K562 (cell line): ENCODE measurements around the gene MAD1L1. TPM values are rescaled to one million over a fixed set of nuclear protein-coding genes. Genes with fewer than 3 reads are reported as not detected.

Experiments
- ATAC-seq: fragments of 200-7000 bp; cut with Tn5 transposase; 3 replicates; pipeline ENCODE4 v1.9.1; 2020; ENCODE audit warnings: moderate library complexity
- BruUV-seq: library from RNA; stranded (reverse); fragments of 400-500 nt; replicated peaks from 2 replicates; lab custom pipeline; 2021; lab: Mats Ljungman, UMichigan
- CTCF ChIA-PET: fragments of 300-600 bp; formaldehyde crosslinking; extraction: SDS; loops from one replicate; lab custom pipeline; 2021; ENCODE audit warnings: low intra/inter-chr PET ratio; lab: Yijun Ruan, JAX
- POLR2A ChIA-PET: fragments of 300-600, 350-650 bp; sonication (Branson Sonifier 250); formaldehyde crosslinking; extraction: SDS; loops from one replicate; lab custom pipeline; 2021; ENCODE audit warnings: antibody characterized with exemption, inconsistent platforms; lab: Yijun Ruan, JAX
- DNase-seq, 4 experiments: peaks; one replicate each; pipeline versions ENCODE4 v3.0.0 to v3.0.0-alpha.2; 2011 to 2018; ENCODE audit warnings: low spot score in 3 of 4, mixed read lengths in 3 of 4; ENCODE audit errors: extremely low read depth in 1 of 4
- FAIRE-seq: peaks from 2 replicates; lab custom pipeline; 2011; peaks lifted over from hg19 to GRCh38; lab: Jason Lieb, UNC
- H2AFZ ChIP-seq: 2 replicates; pipeline ENCODE4 v1.6.0; 2011; ENCODE audit warnings: low read depth, low read length, control low read depth, inconsistent platforms
- H3K27ac ChIP-seq: fragments of 200-600 bp; 3 replicates; pipeline ENCODE4 v1.8.0; 2011; ENCODE audit warnings: low read depth, mild to moderate bottlenecking, control low read depth, inconsistent platforms, low read length, moderate library complexity, mixed read lengths; ENCODE audit errors: extremely low read depth
- H3K27me3 ChIP-seq, 2 experiments: fragments of 300-600 bp in 1 of 2; 2 replicates in 1 of 2; 3 replicates in 1 of 2; pipeline versions ENCODE4 v1.6.0 to v1.8.0; 2011; ENCODE audit warnings: inconsistent platforms in 2 of 2, low read length in 2 of 2, mild to moderate bottlenecking in 1 of 2, mixed read lengths in 1 of 2, moderate library complexity in 1 of 2; ENCODE audit not compliant: control insufficient read depth in 2 of 2, insufficient read depth in 2 of 2
- H3K36me3 ChIP-seq: fragments of 300-600 bp; 3 replicates; pipeline ENCODE4 v1.8.0; 2011; ENCODE audit warnings: mild to moderate bottlenecking, low read length, inconsistent platforms; ENCODE audit not compliant: control insufficient read depth, insufficient read depth
- H3K4me1 ChIP-seq, 2 experiments: fragments of 200-600 bp in 1 of 2; replicated peaks in 1 of 2; 2 replicates in 1 of 2; 3 replicates in 1 of 2; pipeline versions ENCODE4 v1.5.1 to v1.8.0; 2011; ENCODE audit warnings: inconsistent platforms in 2 of 2, low read length in 2 of 2, mild to moderate bottlenecking in 1 of 2, mixed read lengths in 1 of 2, moderate library complexity in 1 of 2; ENCODE audit not compliant: control insufficient read depth in 2 of 2, insufficient read depth in 2 of 2
- H3K4me2 ChIP-seq: 2 replicates; pipeline ENCODE4 v1.6.1; 2011; ENCODE audit warnings: low read length, control low read depth, inconsistent platforms, mixed read lengths; ENCODE audit not compliant: insufficient read depth
- H3K4me3 ChIP-seq: fragments of 200-600 bp; sonication (generic), shearing (Covaris generic); 2 replicates; pipeline ENCODE4 v1.5.1; 2016; ENCODE audit warnings: control low read depth, inconsistent platforms
- H3K79me2 ChIP-seq: fragments of 200-600 bp; 3 replicates; pipeline ENCODE4 v1.8.0; 2011; ENCODE audit warnings: low read length, inconsistent platforms; ENCODE audit not compliant: control insufficient read depth, insufficient read depth
- H3K9ac ChIP-seq, 2 experiments: 2 replicates each; pipeline versions ENCODE4 v1.6.0 to v1.6.1; 2011; ENCODE audit warnings: low read depth in 2 of 2, low read length in 2 of 2, control low read depth in 1 of 2, inconsistent platforms in 1 of 2, mild to moderate bottlenecking in 1 of 2, mixed read lengths in 1 of 2; ENCODE audit not compliant: insufficient read depth in 1 of 2
- H3K9me1 ChIP-seq: one replicate; pipeline ENCODE4 v1.6.0; 2011; ENCODE audit warnings: inconsistent platforms, mild to moderate bottlenecking, low read length, moderate library complexity; ENCODE audit not compliant: control insufficient read depth, insufficient read depth
- H3K9me3 ChIP-seq: replicated peaks from 2 replicates; pipeline ENCODE4 v1.5.1; 2011; ENCODE audit warnings: low read depth, low read length, inconsistent platforms; ENCODE audit not compliant: control insufficient read depth, insufficient read depth
- H4K20me1 ChIP-seq: replicated peaks from 2 replicates; pipeline ENCODE4 v1.6.1; 2011; ENCODE audit warnings: low read length, inconsistent platforms, mixed read lengths; ENCODE audit not compliant: control insufficient read depth, insufficient read depth
- POLR2G ChIP-seq: fragments of 200-400 bp; formaldehyde crosslinking; IDR thresholded peaks from 2 replicates; pipeline ENCODE4 v1.6.1; 2017; ENCODE audit warnings: low read depth, mild to moderate bottlenecking, antibody characterized with exemption, low read length, moderate library complexity
- SMARCE1 ChIP-seq: fragments of 450-650 bp; IDR thresholded peaks from 2 replicates; pipeline ENCODE4 v1.7.1; 2016; ENCODE audit warnings: mild to moderate bottlenecking
- WGBS: fragments of 100-300 bp; shearing (Covaris generic); methylation state at CpG from one replicate; pipeline ENCODE4 v1.1.6; 2016; ENCODE audit warnings: low coverage, mixed read lengths; ENCODE audit not compliant: insufficient coverage; ENCODE audit errors: missing lambda C conversion rate; 5-methylcytosine and 5-hydroxymethylcytosine counted together
- in situ Hi-C: fragments of 300-500 bp; cut with MboI; formaldehyde crosslinking; loops from 4 replicates; pipeline ENCODE4 v1.15.0; 2018; ENCODE audit warnings: inconsistent platforms, mixed read lengths
- intact Hi-C: fragments of 100-400 bp; cut with micrococcal nuclease; formaldehyde crosslinking; loops from 2 replicates; pipeline ENCODE4 v1.14.2; 2022
- polyA plus RNA-seq, 8 experiments: library from polyadenylated mRNA; depleted of rRNA in 4 of 8; stranded (reverse) in 5 of 8; unstranded in 3 of 8; fragments of >200 nt; fragmentation: Nextera tagmentation in 2 of 8; fragmentation: Illumina TruSeq in 1 of 8; extraction: Ambion mirVana in 2 of 8; extraction: Trizol in 1 of 8; gene quantifications; 2 replicates each; pipeline versions ENCODE4 v1.2.1 to v1.2.3, GENCODE V29; 2011 to 2014; ENCODE audit warnings: inconsistent platforms in 1 of 8, missing spikeins in 1 of 8
- total RNA-seq, 7 experiments: library from RNA; depleted of rRNA in 6 of 7; stranded (reverse); fragments of >200 nt in 6 of 7; fragmentation: Illumina TruSeq in 2 of 7; extraction: Trizol in 2 of 7; gene quantifications; 2 replicates each; pipeline versions ENCODE4 v1.2.1 to v1.2.3, GENCODE V29; 2011 to 2021; ENCODE audit warnings: low replicate concordance in 1 of 7
- TF ChIP-seq, protein P1 (sequence below): sonication (generic); formaldehyde crosslinking; IDR thresholded peaks from 2 replicates; pipeline ENCODE4 v1.8.1; 2023; ENCODE audit warnings: mild to moderate bottlenecking, missing genetic modification reagents
- TF ChIP-seq, protein P2 (sequence below): fragments of 250-450 bp; sonication (Bioruptor Pico); IDR thresholded peaks from 2 replicates; pipeline ENCODE4 v1.8.0; 2022; ENCODE audit warnings: inconsistent platforms

Gene MAD1L1
- total and polyA plus RNA-seq, 9 of the 15 experiments (the other 6 are each of a cell fraction or from before 2014, with no cell fraction given), result 1.7 to 89.7 (median 18.0) TPM

DNA sequence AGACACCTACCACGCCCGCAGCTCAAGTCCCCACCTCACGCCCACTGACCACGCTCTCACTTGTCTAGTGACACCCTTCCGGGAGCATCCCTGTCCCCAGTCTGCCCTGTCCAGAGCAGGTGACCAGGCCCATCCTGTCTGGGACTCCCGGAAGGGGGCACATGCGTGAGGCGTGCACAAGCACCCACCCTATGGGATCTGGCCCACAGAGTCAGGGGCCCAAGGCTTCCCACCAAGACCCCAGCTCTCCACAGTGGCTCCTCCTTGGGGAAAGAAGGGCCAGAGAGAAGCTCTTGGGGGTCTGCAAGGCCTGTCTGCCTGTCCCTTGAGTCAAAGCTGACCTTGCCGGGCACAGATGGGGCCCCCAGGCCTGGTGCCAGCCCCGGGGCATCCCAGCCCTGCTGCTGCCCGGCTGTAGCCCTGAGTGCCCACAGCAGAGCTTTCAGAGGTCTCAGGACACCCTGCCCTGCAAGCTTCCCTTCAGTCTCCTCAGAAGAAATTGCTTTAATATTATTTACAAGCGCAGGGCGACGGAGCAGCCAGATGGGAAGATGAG, 367.7 kb downstream of the MAD1L1 start:
- Histone ChIP-seq H3K4me1 (peaks cover 3 to 92% of the 10 kb centered on the region in 2 experiments; a peak in 4 of 5 replicates), H3K4me3 (no peak overlapping the region), H3K9me3 (no peaks in the 10 kb centered on the region), H3K36me3 (no peaks in the 10 kb centered on the region), H3K9ac (peak overlapping the region in 1 of 2 experiments; percentile 68; a peak in 2 of 4 replicates), H4K20me1 (no peaks in the 10 kb centered on the region), H3K27ac (no peak overlapping the region), H3K79me2 (no peaks in the 10 kb centered on the region), H3K27me3 (no peaks in the 10 kb centered on the region), H2AFZ (no peak overlapping the region), H3K9me1 (no peaks in the 10 kb centered on the region), H3K4me2 (no peak overlapping the region)
- no peak for ATAC-seq
- ChIA-PET POLR2A (interaction anchor here (0.6 to 3.1 kb wide), 2 partner anchors 10 to 1266 kb away, joined by 3 to 8 read pairs; no protein-coding TSS in a partner anchor), CTCF (no interaction called here)
- no peak for FAIRE-seq
- 90% methylated on average over 13 of the region's 14 CpGs for WGBS
- intact Hi-C loops, result no loop called here
- BruUV-seq, result no TSS peak
- TF ChIP-seq, protein P1, sequence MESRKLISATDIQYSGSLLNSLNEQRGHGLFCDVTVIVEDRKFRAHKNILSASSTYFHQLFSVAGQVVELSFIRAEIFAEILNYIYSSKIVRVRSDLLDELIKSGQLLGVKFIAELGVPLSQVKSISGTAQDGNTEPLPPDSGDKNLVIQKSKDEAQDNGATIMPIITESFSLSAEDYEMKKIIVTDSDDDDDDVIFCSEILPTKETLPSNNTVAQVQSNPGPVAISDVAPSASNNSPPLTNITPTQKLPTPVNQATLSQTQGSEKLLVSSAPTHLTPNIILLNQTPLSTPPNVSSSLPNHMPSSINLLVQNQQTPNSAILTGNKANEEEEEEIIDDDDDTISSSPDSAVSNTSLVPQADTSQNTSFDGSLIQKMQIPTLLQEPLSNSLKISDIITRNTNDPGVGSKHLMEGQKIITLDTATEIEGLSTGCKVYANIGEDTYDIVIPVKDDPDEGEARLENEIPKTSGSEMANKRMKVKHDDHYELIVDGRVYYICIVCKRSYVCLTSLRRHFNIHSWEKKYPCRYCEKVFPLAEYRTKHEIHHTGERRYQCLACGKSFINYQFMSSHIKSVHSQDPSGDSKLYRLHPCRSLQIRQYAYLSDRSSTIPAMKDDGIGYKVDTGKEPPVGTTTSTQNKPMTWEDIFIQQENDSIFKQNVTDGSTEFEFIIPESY (CRISPR knock-in tag), result no peak
- TF ChIP-seq, protein P2, sequence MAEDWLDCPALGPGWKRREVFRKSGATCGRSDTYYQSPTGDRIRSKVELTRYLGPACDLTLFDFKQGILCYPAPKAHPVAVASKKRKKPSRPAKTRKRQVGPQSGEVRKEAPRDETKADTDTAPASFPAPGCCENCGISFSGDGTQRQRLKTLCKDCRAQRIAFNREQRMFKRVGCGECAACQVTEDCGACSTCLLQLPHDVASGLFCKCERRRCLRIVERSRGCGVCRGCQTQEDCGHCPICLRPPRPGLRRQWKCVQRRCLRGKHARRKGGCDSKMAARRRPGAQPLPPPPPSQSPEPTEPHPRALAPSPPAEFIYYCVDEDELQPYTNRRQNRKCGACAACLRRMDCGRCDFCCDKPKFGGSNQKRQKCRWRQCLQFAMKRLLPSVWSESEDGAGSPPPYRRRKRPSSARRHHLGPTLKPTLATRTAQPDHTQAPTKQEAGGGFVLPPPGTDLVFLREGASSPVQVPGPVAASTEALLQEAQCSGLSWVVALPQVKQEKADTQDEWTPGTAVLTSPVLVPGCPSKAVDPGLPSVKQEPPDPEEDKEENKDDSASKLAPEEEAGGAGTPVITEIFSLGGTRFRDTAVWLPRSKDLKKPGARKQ (CRISPR knock-in tag), result no peak
- 0 out of 2 replicates have a peak, but pooled peaks have one; percentile 15 for TF ChIP-seq POLR2G
- no peak for TF ChIP-seq SMARCE1
- no peak for DNase-seq
- in situ Hi-C loops, result no loop called here
